ENCODE data around the gene ICE2.

Gene ICE2

DNA sequence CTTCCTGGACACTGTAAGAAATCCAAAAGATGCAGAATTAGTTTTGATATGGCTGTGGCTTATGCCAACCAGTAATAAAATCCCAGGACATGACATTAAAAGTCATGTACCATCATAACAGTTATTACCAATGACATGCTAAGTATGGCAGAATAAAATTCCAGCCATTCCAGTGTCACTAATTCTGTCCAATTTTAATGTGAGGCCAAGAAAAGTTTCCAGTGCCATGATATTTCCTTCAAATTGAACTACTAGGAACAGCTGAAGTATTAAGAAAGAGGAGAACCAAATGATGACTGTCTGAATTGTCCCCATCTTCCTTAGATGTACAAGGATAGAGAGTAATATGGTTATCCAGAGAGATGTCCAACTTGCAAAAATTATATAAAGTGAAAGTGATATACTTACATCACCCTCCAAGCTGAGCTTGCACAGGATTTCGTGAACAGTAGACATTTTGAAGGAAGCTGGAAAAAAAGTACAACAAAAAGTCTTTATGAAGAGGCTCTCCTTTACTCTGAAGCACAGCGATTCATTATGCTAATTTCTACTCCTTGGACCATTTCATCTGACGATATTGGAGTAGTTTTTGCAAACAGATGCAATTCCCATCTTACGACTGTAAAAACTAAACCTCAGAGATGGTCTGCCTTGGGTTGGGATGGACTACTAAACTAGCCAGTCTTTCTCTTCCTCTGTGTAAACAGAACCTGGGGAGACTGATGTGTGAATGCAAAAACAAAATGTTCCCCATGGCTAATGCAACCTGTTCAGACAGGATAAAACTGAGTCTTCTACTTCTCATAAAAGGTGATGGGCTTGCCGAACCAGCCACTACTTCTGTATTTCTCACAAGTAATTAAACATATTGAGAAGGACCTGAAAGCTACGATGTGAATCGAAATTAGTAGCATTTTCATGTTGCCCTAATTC, 93.1 kb downstream of the ICE2 start:
- DNase-seq = no peak

DNA sequence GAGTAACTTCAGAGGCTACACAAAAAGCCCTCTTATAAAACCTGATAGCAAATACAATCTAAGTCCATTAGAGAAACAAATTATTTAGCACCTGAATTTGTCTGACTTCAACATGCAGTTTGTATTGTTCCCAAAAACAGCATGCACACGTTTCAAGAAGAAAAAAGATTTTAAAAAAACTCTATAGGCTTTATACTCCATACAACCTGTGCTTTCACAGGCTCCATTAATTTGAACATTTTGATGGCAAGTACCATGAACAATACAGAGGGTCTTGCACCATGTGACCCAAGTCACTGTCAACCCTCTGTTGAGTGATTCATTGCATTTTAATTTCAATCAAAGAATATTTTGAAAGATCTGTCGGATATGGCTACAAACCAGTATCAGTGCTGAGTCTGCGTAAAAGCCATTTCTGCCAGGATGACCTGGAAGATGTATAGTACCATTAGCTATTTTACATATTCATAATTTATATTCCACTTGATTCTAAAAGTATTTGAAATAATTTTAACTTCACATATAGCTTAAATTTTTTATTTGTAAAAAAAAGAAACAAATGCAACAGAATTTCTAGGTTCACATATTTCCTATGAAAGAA, 94.3 kb downstream of the ICE2 start:
- DNase-seq = no peak

DNA sequence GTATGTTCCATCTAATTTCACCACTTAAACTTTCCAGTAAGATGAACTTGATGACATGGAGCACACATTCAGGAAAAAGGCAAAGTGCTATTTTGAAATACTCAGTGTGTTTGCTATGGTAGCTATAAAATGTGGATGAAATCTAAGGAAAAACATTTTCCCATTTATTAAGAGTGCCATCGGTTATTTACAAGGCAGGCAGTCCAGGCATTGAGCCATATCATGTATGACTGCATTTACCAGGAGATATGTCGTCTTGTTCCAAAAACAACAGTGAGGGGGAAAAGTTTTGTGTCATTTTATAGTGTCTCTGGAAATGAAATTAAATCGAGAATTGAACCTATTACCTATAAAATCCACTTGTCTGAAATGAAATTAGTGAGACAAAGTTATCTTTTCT, 94.9 kb downstream of the ICE2 start:
- no peak for DNase-seq

DNA sequence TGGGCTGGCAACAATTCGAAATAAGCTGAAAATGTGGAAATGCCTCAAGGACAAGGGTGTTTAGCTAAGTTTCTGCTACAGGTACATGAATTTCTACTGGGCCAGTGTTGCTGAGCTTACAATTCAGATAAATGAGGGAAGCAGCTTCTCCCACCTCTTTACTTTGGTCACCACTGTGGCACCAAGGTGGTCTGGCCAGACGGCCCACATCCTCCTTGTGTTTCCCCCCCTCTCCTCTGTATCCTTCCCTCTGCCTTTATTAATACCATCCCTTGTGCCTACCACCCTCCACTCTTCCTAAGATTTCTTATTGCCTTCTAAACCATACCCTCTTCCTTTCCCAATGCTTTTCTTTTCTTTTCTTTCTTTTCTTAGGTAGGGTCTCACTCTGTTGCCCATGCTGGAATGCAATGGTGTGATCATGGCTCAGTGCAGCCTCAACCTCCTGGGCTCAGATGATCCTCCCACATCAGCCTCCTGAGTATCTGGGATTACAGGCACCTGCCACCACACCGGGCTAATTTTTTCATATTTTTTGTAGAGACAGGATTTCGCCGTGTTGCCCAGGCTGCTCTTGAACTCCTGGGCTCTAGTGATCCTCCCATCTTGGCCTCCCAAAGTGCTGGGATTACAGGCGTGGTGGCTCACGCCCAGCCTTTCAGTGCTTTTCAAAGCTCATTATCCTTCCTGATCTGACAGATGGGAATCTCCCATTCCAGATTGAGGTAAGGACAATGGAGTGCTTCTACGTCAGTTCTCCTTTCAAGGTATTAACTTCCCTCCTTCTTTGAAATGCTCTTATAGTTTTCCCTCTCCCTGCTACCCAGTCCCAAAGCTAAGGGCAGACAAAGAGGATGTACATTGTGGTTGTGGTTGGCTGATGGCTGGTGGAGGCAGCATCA, 95.9 kb downstream of the ICE2 start:
- DNase-seq = no peak

GRCh38 chr15:60381148-60381788, 97.7 kb downstream of the ICE2 start:
- no peak for DNase-seq

DNA sequence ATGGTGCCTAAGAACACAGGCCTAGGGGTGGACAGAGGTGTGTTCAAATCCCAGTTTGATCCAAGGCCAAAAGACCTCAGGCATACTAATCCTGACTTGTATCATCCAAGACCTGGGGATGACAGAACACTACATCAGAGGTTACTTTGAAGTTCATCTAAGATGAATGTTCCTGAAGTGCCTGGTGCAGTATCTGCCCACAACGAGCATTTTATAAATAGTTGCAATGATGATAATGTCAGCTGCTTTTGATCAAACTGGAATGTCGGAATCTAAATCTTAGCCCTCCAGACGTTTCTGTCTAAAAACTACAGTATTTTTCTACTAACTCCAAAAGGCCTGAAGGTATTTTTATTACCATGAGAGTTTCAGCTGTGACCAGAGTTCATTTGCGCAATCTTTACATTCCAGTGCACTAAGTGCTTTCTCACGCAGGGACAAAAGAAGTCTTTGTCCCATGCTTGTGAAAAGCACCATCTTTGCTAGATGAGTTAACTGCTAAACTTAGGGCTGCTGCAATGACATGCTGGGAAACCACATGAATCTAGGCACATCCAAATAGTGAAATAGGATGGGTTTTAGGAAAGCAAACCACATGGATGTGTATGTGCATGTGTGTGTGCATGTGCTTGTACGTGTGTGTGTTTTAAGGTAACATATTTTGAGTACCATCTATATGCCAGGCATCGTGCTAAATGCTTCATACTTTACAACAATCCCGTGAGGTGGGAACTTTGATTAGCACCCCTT, 99.2 kb downstream of the ICE2 start:
- DNase-seq = no peak

DNA sequence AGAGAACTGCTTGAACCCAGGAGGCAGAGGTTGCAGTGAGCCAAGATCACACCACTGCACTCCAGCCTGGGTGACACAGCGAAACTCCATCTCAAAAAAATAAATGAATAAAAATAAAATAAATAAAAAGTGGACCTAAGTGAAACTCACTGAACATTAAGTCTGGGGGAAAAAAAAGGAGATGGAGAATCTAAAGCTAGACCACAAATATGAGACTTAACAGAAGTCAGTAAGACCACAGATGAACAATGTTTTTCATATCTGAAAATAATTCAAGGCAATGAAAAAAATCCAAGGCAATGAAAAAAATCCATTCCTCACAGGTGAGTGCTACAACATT, 99.8 kb downstream of the ICE2 start:
- no peak for DNase-seq

DNA sequence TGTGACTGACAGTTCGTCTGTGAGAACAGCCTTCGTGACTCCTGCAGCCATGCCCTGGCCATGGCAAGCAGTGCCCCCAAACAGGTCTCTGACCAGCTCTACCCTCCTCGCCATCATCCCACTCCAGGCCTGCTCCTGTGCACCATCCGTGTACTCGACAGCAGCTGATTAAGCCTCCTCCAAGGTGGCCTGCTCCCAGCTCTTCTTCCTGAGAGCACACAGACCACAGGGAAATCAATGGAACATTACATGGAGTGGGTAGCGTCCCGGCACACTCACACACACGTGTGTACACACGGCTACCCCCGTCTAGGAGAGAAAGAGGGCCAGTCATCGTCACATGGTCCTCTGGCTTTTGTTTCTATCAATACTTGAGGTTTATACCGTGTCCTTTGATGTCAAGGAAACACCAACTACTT, 102.3 kb downstream of the ICE2 start:
- no peak for DNase-seq

GRCh38 chr15:60375306-60375705, 103.6 kb downstream of the ICE2 start:
- no peak for DNase-seq

DNA sequence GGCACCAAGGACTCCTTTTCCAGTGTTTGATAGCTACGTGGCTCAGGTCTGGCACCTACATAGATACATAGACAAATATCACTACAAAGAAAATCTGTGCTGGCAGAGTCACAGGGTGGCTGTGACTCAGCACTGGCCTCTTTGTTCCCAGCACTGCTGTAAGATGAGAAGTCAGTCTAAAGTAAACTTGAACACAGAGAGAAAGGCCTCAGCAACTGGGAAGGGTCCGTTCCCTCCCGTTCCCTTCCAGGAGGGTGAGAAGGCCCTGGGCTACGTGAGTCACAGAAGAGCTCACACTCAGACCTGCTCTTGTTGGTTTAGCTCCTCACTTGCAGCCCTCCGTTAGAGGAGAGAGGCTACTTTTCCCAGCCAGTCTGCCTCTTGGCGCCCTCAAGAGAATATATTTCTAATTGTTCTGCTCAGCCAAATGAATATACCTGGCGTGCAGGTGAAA, 104.3 kb downstream of the ICE2 start:
- DNase-seq = no peak

DNA sequence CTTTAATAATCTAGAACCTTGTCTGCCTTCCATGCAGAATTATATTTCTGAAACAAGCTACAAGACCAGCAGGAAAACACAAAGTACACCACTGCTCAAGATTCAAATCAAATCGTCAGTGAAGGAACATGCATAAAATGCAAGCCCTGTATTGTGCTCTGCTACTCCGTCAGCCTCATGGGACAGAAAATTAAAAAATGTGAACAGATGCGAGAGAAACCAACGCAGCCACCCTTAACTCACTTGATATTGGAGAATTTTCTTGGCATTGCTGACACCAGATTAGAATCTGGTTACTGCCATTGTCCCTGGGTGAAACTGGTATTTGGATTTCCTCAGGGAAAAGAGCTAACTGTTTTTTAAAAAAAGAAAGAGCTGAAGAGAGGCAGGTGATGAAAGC, 104.7 kb downstream of the ICE2 start:
- DNase-seq = no peak

DNA sequence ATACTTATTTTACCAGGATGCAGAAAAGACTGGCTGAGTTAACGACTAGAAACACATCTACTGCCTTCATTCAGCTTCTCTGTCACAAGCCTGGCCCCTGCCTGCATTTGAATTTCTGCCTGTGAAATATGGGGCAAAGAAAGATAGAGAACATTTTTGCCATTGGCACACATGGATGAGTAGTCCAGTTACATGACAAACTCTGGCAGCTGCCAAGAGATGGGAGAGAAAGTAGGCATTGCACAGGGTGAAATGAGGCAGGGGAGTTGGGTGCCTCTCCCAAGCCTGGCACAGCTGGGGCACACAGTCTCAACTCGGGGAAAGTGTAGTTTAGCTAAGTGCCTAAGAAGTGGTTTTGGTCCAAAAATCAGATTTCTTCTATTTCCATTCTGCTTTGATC, 105.2 kb downstream of the ICE2 start:
- no peak for DNase-seq

GRCh38 chr15:60373327-60373726, 105.6 kb downstream of the ICE2 start:
- DNase-seq = no peak

DNA sequence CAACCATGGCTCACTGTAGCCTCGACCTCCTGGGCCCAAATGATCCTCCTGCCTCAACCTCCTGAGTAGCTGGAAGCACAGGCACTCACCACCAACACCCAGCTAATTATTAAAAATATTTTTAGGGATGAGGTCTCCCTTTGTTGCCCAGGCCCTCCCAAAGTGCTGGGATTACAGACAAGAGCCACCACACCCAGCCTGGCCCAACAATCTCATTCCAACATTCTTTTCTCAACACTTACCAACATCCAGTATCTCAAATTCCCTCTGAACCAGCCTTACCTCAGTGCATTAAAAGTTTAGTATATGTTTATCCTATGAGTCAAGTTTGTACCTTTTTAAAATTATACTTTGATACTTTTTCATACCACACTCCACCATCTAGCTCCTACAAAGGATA, 106.2 kb downstream of the ICE2 start:
- DNase-seq = no peak

GRCh38 chr15:60372227-60372626, 106.7 kb downstream of the ICE2 start:
- DNase-seq = no peak

DNA sequence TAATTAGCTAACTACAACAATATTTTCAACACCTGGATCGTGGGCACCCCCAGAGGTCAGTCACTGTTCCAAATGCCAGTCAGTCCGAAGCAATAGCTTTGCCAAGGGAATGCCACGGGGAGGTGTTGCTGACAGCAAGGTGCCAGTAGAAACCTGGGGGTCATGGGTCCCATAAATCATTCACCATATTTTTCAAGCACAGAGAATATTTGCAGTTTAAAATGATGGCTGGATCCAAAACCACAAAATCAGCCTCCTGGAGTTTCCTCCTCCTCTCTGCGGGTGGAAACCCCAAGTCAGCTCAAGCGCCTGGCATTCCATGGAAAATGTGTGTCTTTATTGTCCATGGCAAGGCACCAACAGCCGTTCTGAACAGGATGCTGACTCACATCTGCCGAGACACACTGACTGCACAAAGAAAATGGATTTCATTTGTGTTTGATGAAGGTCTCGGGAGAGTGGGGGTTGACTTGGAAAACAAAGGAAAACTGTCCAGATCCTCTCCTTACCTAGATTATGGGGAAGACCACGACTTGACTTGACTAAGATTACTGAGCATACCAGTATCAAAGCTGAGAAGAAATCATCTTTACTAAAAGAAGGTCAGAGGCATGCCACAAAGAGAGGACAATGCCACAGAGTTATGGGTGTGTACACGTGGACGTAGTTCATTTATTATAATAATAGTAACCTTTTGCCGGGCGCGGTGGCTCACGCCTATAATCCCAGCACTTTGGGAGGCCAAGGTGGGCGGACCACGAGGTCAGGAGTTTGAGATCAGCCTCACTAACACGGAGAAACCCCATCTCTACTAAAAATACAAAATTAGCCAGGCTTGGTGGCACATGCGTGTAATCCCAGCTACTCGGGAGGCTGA, 107.5 kb downstream of the ICE2 start:
- no peak for DNase-seq

DNA sequence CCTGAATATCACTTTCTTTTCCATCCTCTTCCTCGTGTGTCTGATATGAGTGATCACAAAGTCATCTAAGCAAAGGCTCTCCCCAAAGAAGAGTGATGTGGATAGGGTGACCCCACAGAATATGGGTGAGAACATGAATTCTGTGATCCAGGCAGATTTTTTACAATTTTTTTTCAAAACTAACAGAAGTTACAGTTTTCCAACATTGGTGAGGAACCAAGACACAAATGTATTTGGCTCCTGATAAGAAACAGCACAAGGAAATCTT, 108.1 kb downstream of the ICE2 start:
- DNase-seq = no peak

DNA sequence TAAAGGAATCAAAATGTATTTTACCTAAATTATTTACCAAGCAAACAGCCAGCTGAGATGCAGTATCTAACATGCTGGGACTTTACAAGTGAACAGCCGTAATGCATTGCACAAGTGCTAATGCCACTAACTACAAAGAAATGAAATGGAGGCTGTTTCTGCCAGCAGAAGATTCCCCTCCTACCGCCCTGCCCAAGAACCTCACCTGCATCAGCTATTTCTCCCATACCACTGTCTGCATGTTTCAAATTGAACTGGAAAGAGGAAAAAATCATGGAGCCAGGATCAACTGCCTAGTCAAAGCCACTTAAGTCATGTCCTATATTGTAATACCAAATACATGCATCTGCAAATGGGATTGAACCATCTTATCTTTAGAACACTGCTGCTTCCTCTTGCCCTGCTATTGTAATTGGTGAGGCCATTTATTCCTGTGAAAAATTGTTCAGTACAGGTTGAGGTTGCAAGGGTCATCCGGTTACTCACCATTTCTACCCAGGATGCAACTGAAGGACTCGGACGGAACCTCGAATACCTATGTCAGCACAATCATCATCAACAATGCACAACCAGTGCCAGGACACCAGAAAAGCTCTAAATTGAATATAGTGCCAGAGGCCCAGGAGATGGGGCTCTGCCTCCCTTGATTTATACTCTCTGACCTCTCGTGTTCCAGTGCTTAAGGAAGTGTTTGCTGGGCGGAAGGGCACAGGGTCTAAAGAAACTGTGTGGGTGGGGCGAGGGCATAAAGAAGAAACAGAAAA, 108.7 kb downstream of the ICE2 start:
- no peak for DNase-seq

- no peak for DNase-seq
Measured at GRCh38 chr15:60369696-60370095, 109.2 kb downstream of the ICE2 start.
